Thyroid gland (tissue), 4 donors: ENCODE results near the gene FAT2.

Experiments used
- POLR2A ChIP-seq, 2 donors: fragments of 450-650 bp; IDR thresholded peaks; one replicate each; pipeline ENCODE4 v1.6.1; 2017; ENCODE audit warnings: antibody characterized with exemption in 2 of 2, mild to moderate bottlenecking in 2 of 2, moderate library complexity in 1 of 2
- TF ChIP-seq, protein P1 (sequence below), 6 experiments: fragments of 200-600 bp in 3 of 6; fragments of 450-650 bp in 3 of 6; sonication (generic) in 3 of 6; IDR thresholded peaks; one replicate each; pipeline ENCODE4 v1.5.1; 2016 to 2019; ENCODE audit warnings: antibody characterized with exemption in 6 of 6, mild to moderate bottlenecking in 2 of 6, inconsistent platforms in 1 of 6, moderate library complexity in 1 of 6

DNA sequence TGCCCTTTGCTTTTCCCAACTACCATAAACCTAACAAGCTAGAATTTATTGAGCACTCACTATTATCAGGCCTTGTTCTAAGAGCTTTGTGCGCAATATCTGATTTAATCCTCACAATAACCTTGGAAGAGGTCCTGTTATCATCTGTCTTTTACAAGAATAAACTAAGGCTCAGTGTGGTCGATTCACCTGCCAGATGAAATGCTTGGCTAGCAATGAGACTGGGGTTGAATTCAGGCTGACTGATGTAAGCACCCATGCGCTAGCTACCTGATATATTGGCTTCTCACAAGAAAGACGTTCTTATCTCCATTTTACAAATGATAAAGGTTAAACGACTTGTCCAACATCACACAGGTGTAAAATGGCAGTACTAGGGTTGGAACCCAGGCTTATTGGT lies 37.4 kb downstream of the FAT2 start:
- TF ChIP-seq, protein P1, sequence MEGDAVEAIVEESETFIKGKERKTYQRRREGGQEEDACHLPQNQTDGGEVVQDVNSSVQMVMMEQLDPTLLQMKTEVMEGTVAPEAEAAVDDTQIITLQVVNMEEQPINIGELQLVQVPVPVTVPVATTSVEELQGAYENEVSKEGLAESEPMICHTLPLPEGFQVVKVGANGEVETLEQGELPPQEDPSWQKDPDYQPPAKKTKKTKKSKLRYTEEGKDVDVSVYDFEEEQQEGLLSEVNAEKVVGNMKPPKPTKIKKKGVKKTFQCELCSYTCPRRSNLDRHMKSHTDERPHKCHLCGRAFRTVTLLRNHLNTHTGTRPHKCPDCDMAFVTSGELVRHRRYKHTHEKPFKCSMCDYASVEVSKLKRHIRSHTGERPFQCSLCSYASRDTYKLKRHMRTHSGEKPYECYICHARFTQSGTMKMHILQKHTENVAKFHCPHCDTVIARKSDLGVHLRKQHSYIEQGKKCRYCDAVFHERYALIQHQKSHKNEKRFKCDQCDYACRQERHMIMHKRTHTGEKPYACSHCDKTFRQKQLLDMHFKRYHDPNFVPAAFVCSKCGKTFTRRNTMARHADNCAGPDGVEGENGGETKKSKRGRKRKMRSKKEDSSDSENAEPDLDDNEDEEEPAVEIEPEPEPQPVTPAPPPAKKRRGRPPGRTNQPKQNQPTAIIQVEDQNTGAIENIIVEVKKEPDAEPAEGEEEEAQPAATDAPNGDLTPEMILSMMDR (IDR thresholded peaks at IDR 0.05), result no peak
- no peak for TF ChIP-seq POLR2A (IDR thresholded peaks at IDR 0.05)
